ENCODE measurements around the gene ZFPM1.

Gene ZFPM1

DNA sequence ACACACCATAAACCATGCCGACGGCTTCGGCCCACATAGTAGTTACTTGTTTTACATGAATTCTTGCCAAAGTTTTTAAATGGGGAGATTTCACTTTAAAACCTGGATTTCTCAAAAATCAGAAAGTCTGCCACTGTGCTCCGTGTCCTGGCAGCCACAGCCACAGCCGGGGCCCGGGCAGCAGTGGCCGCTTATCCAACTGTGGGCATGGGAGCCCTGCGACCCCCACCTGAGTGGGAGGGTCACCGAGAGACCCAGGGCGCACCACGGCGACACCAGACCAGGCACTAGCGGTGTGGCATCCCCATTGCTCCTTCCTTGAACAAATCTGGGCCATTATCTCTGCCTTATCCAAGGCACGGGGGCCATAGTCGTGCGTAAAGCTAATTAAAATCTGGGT, 40.3 kb upstream of the ZFPM1 start:
- Histone ChIP-seq H3K9me3 (ENCODE audit: low read length) (no peaks in the 10 kb centered on the region), H3K4me3 (ENCODE audit: low read length) (no peak overlapping the region), H3K4me1 (ENCODE audit: insufficient read depth, low read length) (no peaks in the 10 kb centered on the region), H2AFZ (ENCODE audit: low read depth, low read length) (no peak overlapping the region), H3K27me3 (ENCODE audit: insufficient read depth, low read length) (peaks cover 3% of the 10 kb centered on the region), H3K36me3 (ENCODE audit: insufficient read depth, low read length) (no peaks in the 10 kb centered on the region)

GRCh38 chr16:88413231-88413630, 39.8 kb upstream of the ZFPM1 start:
- Histone ChIP-seq H3K9me3 (ENCODE audit: low read length) (no peaks in the 10 kb centered on the region), H3K27me3 (ENCODE audit: insufficient read depth, low read length) (peaks cover 3% of the 10 kb centered on the region), H3K4me3 (ENCODE audit: low read length) (no peak overlapping the region), H3K36me3 (ENCODE audit: insufficient read depth, low read length) (no peaks in the 10 kb centered on the region), H3K4me1 (ENCODE audit: insufficient read depth, low read length) (no peaks in the 10 kb centered on the region), H2AFZ (ENCODE audit: low read depth, low read length) (no peak overlapping the region)

DNA sequence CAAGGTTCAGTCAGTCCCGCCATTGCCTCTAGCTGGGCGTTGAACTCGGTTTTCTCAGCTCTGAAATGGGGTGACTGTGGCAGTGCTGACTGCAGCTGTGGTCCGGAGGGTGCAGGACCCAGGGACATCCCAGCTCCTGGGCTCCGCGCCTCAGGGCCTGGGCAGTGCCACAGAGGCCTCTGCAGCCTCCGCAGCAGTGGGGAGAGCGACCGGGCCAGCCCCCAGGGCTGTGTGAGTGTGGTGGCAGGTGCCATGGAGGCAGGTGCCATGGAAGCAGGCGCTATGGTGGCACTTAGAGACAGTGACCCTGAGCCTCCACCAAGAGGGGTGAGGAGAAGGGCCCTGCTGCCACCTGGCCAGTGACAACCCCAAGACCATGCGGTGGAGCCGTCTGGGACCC, 39.4 kb upstream of the ZFPM1 start:
- Histone ChIP-seq H3K9me3 (ENCODE audit: low read length) (no peaks in the 10 kb centered on the region), H3K4me3 (ENCODE audit: low read length) (no peak overlapping the region), H3K36me3 (ENCODE audit: insufficient read depth, low read length) (no peaks in the 10 kb centered on the region), H2AFZ (ENCODE audit: low read depth, low read length) (no peak overlapping the region), H3K4me1 (ENCODE audit: insufficient read depth, low read length) (no peaks in the 10 kb centered on the region), H3K27me3 (ENCODE audit: insufficient read depth, low read length) (peaks cover 3% of the 10 kb centered on the region)

GRCh38 chr16:88414521-88415380, 38.3 kb upstream of the ZFPM1 start:
- Histone ChIP-seq H3K4me1 (ENCODE audit: insufficient read depth, low read length) (no peaks in the 10 kb centered on the region), H3K9me3 (ENCODE audit: low read length) (no peaks in the 10 kb centered on the region), H3K36me3 (ENCODE audit: insufficient read depth, low read length) (no peaks in the 10 kb centered on the region), H3K4me3 (ENCODE audit: low read length) (no peak overlapping the region), H2AFZ (ENCODE audit: low read depth, low read length) (no peak overlapping the region), H3K27me3 (ENCODE audit: insufficient read depth, low read length) (peaks cover 8% of the 10 kb centered on the region)

- H3K4me3 ChIP-seq (ENCODE audit: low read length): no peak overlapping the region
Observed at GRCh38 chr16:88415381-88415705, 37.7 kb upstream of the ZFPM1 start.

GRCh38 chr16:88415713-88416323, 37.3 kb upstream of the ZFPM1 start:
- peaks cover 8% of the 10 kb centered on the region for H3K27me3 ChIP-seq (ENCODE audit: insufficient read depth, low read length)
- H3K9me3 ChIP-seq (ENCODE audit: low read length): no peaks in the 10 kb centered on the region
- H2AFZ ChIP-seq (ENCODE audit: low read depth, low read length): no peak overlapping the region
- no peak overlapping the region for H3K4me3 ChIP-seq (ENCODE audit: low read length)
- H3K4me1 ChIP-seq (ENCODE audit: insufficient read depth, low read length): no peaks in the 10 kb centered on the region
- H3K36me3 ChIP-seq (ENCODE audit: insufficient read depth, low read length): no peaks in the 10 kb centered on the region

More at GRCh38 chr16:88415381-88415705, 37.7 kb upstream of the ZFPM1 start:
- H2AFZ ChIP-seq (ENCODE audit: low read depth, low read length): no peak overlapping the region
- H3K27me3 ChIP-seq (ENCODE audit: insufficient read depth, low read length): peaks cover 8% of the 10 kb centered on the region
- H3K9me3 ChIP-seq (ENCODE audit: low read length): no peaks in the 10 kb centered on the region
- H3K36me3 ChIP-seq (ENCODE audit: insufficient read depth, low read length): no peaks in the 10 kb centered on the region
- H3K4me1 ChIP-seq (ENCODE audit: insufficient read depth, low read length): no peaks in the 10 kb centered on the region

DNA sequence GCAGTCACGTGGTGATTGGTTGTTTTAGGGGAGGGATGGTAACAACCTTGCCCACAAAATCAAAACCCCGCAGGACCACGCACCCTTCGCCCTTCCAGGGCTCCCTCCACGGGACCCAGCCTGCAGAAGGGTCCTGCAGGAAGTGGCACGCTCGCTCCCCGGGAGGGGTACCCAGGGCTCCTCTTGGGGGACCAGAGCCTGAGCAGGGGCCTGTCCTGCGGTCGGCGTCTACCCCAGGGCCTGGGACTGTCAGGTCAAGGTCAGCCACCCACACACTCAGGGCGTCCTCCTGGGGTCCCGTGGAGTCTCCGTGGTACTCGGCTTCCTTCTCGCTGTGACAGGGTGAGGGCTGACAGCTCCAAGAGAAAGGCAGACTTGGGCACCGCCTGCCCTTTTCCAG, 36.4 kb upstream of the ZFPM1 start:
- H3K4me3 ChIP-seq (ENCODE audit: low read length): no peak overlapping the region
- H3K27me3 ChIP-seq (ENCODE audit: insufficient read depth, low read length): peaks cover 8% of the 10 kb centered on the region
- no peaks in the 10 kb centered on the region for H3K4me1 ChIP-seq (ENCODE audit: insufficient read depth, low read length)
- no peak overlapping the region for H2AFZ ChIP-seq (ENCODE audit: low read depth, low read length)
- no peaks in the 10 kb centered on the region for H3K9me3 ChIP-seq (ENCODE audit: low read length)
- no peaks in the 10 kb centered on the region for H3K36me3 ChIP-seq (ENCODE audit: insufficient read depth, low read length)

- peaks cover 8% of the 10 kb centered on the region for H3K27me3 ChIP-seq (ENCODE audit: insufficient read depth, low read length)
- no peaks in the 10 kb centered on the region for H3K4me1 ChIP-seq (ENCODE audit: insufficient read depth, low read length)
- no peaks in the 10 kb centered on the region for H3K9me3 ChIP-seq (ENCODE audit: low read length)
- no peak overlapping the region for H3K4me3 ChIP-seq (ENCODE audit: low read length)
- no peak overlapping the region for H2AFZ ChIP-seq (ENCODE audit: low read depth, low read length)
- H3K36me3 ChIP-seq (ENCODE audit: insufficient read depth, low read length): no peaks in the 10 kb centered on the region
Observed at GRCh38 chr16:88417684-88418476, 35.2 kb upstream of the ZFPM1 start.

DNA sequence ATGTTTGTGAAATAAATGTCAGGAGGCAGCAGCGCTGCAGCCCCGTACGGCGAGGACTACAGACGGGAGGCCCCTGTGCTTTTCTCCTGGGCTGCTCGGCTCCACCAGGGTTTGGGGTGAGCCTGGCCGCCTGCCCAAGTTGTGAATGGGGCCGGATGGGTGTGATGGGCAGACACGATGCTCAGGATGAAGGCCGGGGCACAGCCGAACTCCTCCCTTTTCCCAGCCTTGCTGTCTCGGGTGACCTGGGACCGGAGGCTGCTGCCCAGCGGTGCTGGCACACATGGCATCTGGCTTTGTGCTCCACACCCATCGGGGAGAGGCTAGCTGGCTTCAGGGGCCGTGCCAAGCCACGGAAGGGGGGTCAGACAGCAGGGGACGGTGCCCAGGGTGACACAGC, 34.2 kb upstream of the ZFPM1 start:
- Histone ChIP-seq H3K4me3 (ENCODE audit: low read length) (no peak overlapping the region), H2AFZ (ENCODE audit: low read depth, low read length) (no peak overlapping the region), H3K9me3 (ENCODE audit: low read length) (no peaks in the 10 kb centered on the region), H3K36me3 (ENCODE audit: insufficient read depth, low read length) (no peaks in the 10 kb centered on the region), H3K4me1 (ENCODE audit: insufficient read depth, low read length) (no peaks in the 10 kb centered on the region), H3K27me3 (ENCODE audit: insufficient read depth, low read length) (peaks cover 5% of the 10 kb centered on the region)

DNA sequence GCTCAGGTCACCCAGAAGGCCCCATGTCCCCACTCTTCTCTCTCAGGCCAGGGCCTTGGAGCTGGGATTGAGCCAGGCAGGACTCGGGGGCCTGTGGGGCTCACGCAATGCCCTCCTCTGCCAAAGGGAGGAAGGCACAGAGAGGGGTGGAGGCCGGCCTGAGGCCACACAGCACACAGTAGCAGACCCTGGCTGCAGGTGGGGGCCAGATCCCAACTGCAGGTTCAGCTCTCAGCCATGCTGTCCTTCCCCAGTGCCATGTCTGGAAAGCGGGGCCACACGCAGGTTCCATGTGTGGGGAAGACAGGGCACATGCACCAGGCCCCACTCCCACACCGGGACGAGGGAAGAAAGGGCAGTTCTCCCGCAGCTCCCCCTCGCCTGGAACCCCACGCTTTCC, 33.3 kb upstream of the ZFPM1 start:
- Histone ChIP-seq H3K9me3 (ENCODE audit: low read length) (no peaks in the 10 kb centered on the region), H2AFZ (ENCODE audit: low read depth, low read length) (no peak overlapping the region), H3K27me3 (ENCODE audit: insufficient read depth, low read length) (peaks cover 5% of the 10 kb centered on the region), H3K4me3 (ENCODE audit: low read length) (no peak overlapping the region), H3K36me3 (ENCODE audit: insufficient read depth, low read length) (no peaks in the 10 kb centered on the region), H3K4me1 (ENCODE audit: insufficient read depth, low read length) (no peaks in the 10 kb centered on the region)

- Histone ChIP-seq H3K9me3 (ENCODE audit: low read length) (no peaks in the 10 kb centered on the region), H2AFZ (ENCODE audit: low read depth, low read length) (no peak overlapping the region), H3K4me1 (ENCODE audit: insufficient read depth, low read length) (no peaks in the 10 kb centered on the region), H3K36me3 (ENCODE audit: insufficient read depth, low read length) (no peaks in the 10 kb centered on the region), H3K4me3 (ENCODE audit: low read length) (no peak overlapping the region), H3K27me3 (ENCODE audit: insufficient read depth, low read length) (peaks cover 5% of the 10 kb centered on the region)
Observed at GRCh38 chr16:88420496-88420895, 32.6 kb upstream of the ZFPM1 start.

DNA sequence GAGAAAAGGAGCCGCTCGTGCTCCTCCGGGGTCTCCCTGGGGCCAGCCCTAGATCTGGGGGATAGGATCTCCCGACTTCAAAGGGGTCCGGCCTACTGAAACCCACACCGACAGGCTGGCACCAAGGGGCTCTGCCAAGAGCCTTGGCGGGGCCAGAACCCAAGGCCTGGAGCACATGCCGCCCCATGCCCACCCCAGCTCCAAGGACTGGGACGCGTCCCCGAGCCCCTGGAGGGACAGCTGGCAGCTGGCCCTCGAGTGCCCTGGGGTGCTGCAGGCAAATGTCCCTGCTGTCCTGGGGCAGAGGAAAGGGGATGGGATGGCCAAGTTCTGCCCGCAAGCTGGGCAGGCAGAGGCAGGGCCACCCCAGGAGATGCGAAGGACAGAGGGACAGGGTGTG, 31.8 kb upstream of the ZFPM1 start:
- Histone ChIP-seq H3K36me3 (ENCODE audit: insufficient read depth, low read length) (no peaks in the 10 kb centered on the region), H2AFZ (ENCODE audit: low read depth, low read length) (no peak overlapping the region), H3K9me3 (ENCODE audit: low read length) (no peaks in the 10 kb centered on the region), H3K4me1 (ENCODE audit: insufficient read depth, low read length) (no peaks in the 10 kb centered on the region), H3K27me3 (ENCODE audit: insufficient read depth, low read length) (peaks cover 5% of the 10 kb centered on the region), H3K4me3 (ENCODE audit: low read length) (no peak overlapping the region)

DNA sequence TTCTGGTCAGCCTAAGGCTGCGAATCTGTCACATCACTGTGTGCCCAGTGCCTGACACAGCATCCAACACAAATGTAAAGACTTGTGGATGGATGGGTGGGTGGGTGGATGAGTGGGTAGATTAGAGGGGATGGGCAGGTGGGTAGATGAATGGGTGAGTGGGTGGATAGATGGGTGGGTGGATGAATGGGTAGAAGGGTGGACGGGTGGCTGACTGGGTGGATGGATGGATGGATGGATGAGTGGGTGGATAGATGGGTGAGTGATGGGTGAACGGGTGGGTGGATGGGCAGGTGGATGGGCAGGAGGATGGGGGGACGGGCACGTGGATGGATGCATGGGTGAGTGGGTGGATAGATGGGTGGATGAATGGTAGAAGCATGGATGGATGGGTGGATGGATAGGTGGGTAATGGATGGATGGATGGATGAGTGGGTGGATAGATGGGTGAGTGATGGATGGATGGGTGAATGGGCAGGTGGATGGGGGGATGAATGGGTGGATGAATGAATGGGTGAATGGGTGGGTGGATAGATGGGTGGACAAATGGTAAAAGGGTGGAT, 31.1 kb upstream of the ZFPM1 start:
- Histone ChIP-seq H3K36me3 (ENCODE audit: insufficient read depth, low read length) (no peaks in the 10 kb centered on the region), H3K4me3 (ENCODE audit: low read length) (no peak overlapping the region), H3K9me3 (ENCODE audit: low read length) (no peaks in the 10 kb centered on the region), H3K4me1 (ENCODE audit: insufficient read depth, low read length) (no peaks in the 10 kb centered on the region), H2AFZ (ENCODE audit: low read depth, low read length) (no peak overlapping the region), H3K27me3 (ENCODE audit: insufficient read depth, low read length) (peaks cover 9% of the 10 kb centered on the region)
